Measurements from ENCODE around the gene ABCG1. TPM values are rescaled to one million over a fixed set of nuclear protein-coding genes. Genes with fewer than 3 reads are reported as not detected.

The ABCG1 gene
- total and polyA plus RNA-seq, 2 experiments from 2014 or later: 1.3 to 4.4 TPM

GRCh38 chr21:42243026-42243425 is 24.1 kb downstream of the ABCG1 start:
- no peaks in the 10 kb centered on the region for H3K9me3 Mint-ChIP-seq
- Histone ChIP-seq H3K36me3 (ENCODE audit: insufficient read depth) (no peaks in the 10 kb centered on the region), H3K4me3 (no peak overlapping the region), H3K9me2 (ENCODE audit: insufficient read depth) (0 out of 2 replicates have a peak, but pooled peaks cover 5% of the 10 kb centered on the region), H3K27me3 (ENCODE audit: insufficient read depth) (no peaks in the 10 kb centered on the region), H4K20me1 (replicated peaks; ENCODE audit: insufficient read depth) (no peaks in the 10 kb centered on the region), H2AFZ (no peak overlapping the region), H3F3A (replicated peaks; ENCODE audit: low read depth) (no peaks in the 10 kb centered on the region), H3K4me1 (ENCODE audit: insufficient read depth) (no peaks in the 10 kb centered on the region), H3K4me2 (no peak overlapping the region), H3K27ac (ENCODE audit: low read depth) (no peak overlapping the region), H3K79me2 (replicated peaks; ENCODE audit: insufficient read depth) (no peaks in the 10 kb centered on the region; the same call in 1 of the 2 replicates)
- H3K27me3 Mint-ChIP-seq (ENCODE audit: insufficient read depth, low read depth, poor library complexity): peaks cover 7% of the 10 kb centered on the region
- H3K27ac Mint-ChIP-seq: no peak overlapping the region
- H3K4me3 Mint-ChIP-seq: no peak overlapping the region
- H3K36me3 Mint-ChIP-seq (ENCODE audit: low read depth): no peaks in the 10 kb centered on the region
- DNase-seq (ENCODE audit: low spot score) (no peak), ATAC-seq (no peak)
- no peak for TF ChIP-seq POLR2AphosphoS5 (IDR thresholded peaks at IDR 0.05; ENCODE audit: low read depth)
- no peak for TF ChIP-seq STAT1 (IDR thresholded peaks at IDR 0.05; ENCODE audit: unreplicated experiment)
- TF ChIP-seq ZNF331 (CRISPR knock-in tag; IDR thresholded peaks at IDR 0.05; ENCODE audit: low read depth): no peak
- TF ChIP-seq ZNF462 (CRISPR knock-in tag; IDR thresholded peaks at IDR 0.05): no peak
- no peak for TF ChIP-seq REST (IDR thresholded peaks at IDR 0.05; ENCODE audit: unreplicated experiment)
- no peak for TF ChIP-seq CTCF (conservative IDR thresholded peaks at IDR 0.05; ENCODE audit: low read depth in 2 of 2)
- TF ChIP-seq EZH2phosphoT487 (IDR thresholded peaks at IDR 0.05; ENCODE audit: unreplicated experiment): no peak
- H3K4me1 Mint-ChIP-seq: peaks cover 8% of the 10 kb centered on the region

Data from GM23338 (cell line).